CD4-positive, alpha-beta T cell treated with Interleukin-21 for 1 hour (primary cell): ENCODE data around the gene GDPD4.

Experiments
- DNase-seq: peaks from one replicate; pipeline ENCODE4 v3.0.0-alpha.2; 2020

Gene GDPD4

GRCh38 chr11:77171885-77172665 lies 129.4 kb downstream of the GDPD4 start:
- DNase-seq, result no peak

- no peak for DNase-seq
Measured at GRCh38 chr11:77171254-77171653, 130.2 kb downstream of the GDPD4 start.

- DNase-seq, result no peak
Measured at GRCh38 chr11:77170107-77170506, 131.4 kb downstream of the GDPD4 start.

- no peak for DNase-seq
Measured at GRCh38 chr11:77167791-77168190, 133.7 kb downstream of the GDPD4 start.

GRCh38 chr11:77167111-77167626 lies 134.3 kb downstream of the GDPD4 start:
- DNase-seq, result no peak
